Activated naive CD8-positive, alpha-beta T cell treated with anti-CD3 and anti-CD28 coated beads, Interleukin-2, amount 50 U/mL, for 24 hours (primary cell): ENCODE data around the gene BLZF1.
"Not testable (repeated sequence)": the region's sequence is repeated elsewhere in the genome, so short reads cannot be mapped to it uniquely, and the experiment has no call there.

Source experiments
- ATAC-seq: fragments of 150-1000 bp; cut with Tn5 transposase; one replicate; pipeline ENCODE4 v1.10.0; 2021
- DNase-seq: peaks from one replicate; pipeline ENCODE4 v3.0.0; 2021
- H3K27ac Mint-ChIP-seq: one replicate; pipeline ENCODE4 v1.8.0; 2021; ENCODE audit warnings: mild to moderate bottlenecking, mixed read lengths
- H3K27me3 Mint-ChIP-seq: one replicate; pipeline ENCODE4 v1.8.0; 2021; ENCODE audit warnings: mixed read lengths
- H3K36me3 Mint-ChIP-seq: one replicate; pipeline ENCODE4 v1.8.0; 2021; ENCODE audit warnings: low read depth, mixed read lengths
- H3K4me1 Mint-ChIP-seq: one replicate; pipeline ENCODE4 v1.8.0; 2021; ENCODE audit warnings: mixed read lengths
- H3K4me3 Mint-ChIP-seq: one replicate; pipeline ENCODE4 v1.8.0; 2021; ENCODE audit warnings: mild to moderate bottlenecking, moderate library complexity, mixed read lengths
- H3K9me3 Mint-ChIP-seq: one replicate; pipeline ENCODE4 v1.8.0; 2021; ENCODE audit warnings: mixed read lengths

BLZF1 gene

GRCh38 chr1:169367686-169368405, at the start of gene BLZF1, which contains the start of gene NME7:
TSS of gene BLZF1 (plus strand) at chr1:169368195. CDS start at chr1:169369523, 1,328 bp downstream.
TSS of gene NME7 (minus strand) at chr1:169367797. CDS start at chr1:169367710, 87 bp downstream.
- H3K27ac Mint-ChIP-seq = no peak within 1 kb of the TSS
- H3K4me1 Mint-ChIP-seq = peaks cover 41% of the 10 kb centered on the region
- H3K27me3 Mint-ChIP-seq = no peaks in the 10 kb centered on the region
- ATAC-seq = peak; percentile 93
- no peak within 1 kb of the TSS for H3K4me3 Mint-ChIP-seq
- no peaks in the 10 kb centered on the region for H3K9me3 Mint-ChIP-seq
- H3K36me3 Mint-ChIP-seq = peaks cover 9% of the 10 kb centered on the region
- peak; percentile 97 for DNase-seq

- H3K27me3 Mint-ChIP-seq = no peaks in the 10 kb centered on the region
- DNase-seq (no peak), ATAC-seq (no peak)
- peaks cover 5% of the 10 kb centered on the region for H3K36me3 Mint-ChIP-seq
- H3K9me3 Mint-ChIP-seq = no peaks in the 10 kb centered on the region
- no peaks in the 10 kb centered on the region for H3K4me1 Mint-ChIP-seq
- no peak overlapping the region for H3K27ac Mint-ChIP-seq
- H3K4me3 Mint-ChIP-seq = no peak overlapping the region
These were observed 49.3 kb upstream of the BLZF1 start for GRCh38 chr1:169318536-169319244.

- H3K4me1 Mint-ChIP-seq = peaks cover 6% of the 10 kb centered on the region
- no peak overlapping the region for H3K27ac Mint-ChIP-seq
- peaks cover 5% of the 10 kb centered on the region for H3K36me3 Mint-ChIP-seq
- no peak for DNase-seq
- H3K9me3 Mint-ChIP-seq = no peaks in the 10 kb centered on the region
- no peaks in the 10 kb centered on the region for H3K27me3 Mint-ChIP-seq
- ATAC-seq = no peak
- H3K4me3 Mint-ChIP-seq = no peak overlapping the region
These were observed 46.5 kb upstream of the BLZF1 start for GRCh38 chr1:169321539-169321938.

GRCh38 chr1:169322138-169322537, 45.9 kb upstream of the BLZF1 start:
- Mint-ChIP-seq H3K27me3 (no peaks in the 10 kb centered on the region), H3K9me3 (no peaks in the 10 kb centered on the region), H3K27ac (no peak overlapping the region), H3K4me3 (no peak overlapping the region), H3K36me3 (peaks cover 5% of the 10 kb centered on the region), H3K4me1 (peaks cover 12% of the 10 kb centered on the region)
- ATAC-seq = no peak
- no peak for DNase-seq

GRCh38 chr1:169325117-169325516, 42.9 kb upstream of the BLZF1 start:
- Mint-ChIP-seq H3K4me3 (no peak overlapping the region), H3K27ac (no peak overlapping the region), H3K27me3 (no peaks in the 10 kb centered on the region), H3K36me3 (peaks cover 18% of the 10 kb centered on the region), H3K9me3 (peaks cover 15% of the 10 kb centered on the region), H3K4me1 (peaks cover 28% of the 10 kb centered on the region)
- DNase-seq (no peak), ATAC-seq (no peak)

- peaks cover 28% of the 10 kb centered on the region for H3K4me1 Mint-ChIP-seq
- ATAC-seq (peak; percentile 55), DNase-seq (no peak)
- H3K9me3 Mint-ChIP-seq = peaks cover 26% of the 10 kb centered on the region
- H3K27ac Mint-ChIP-seq = peak overlapping the region; percentile 44
- no peaks in the 10 kb centered on the region for H3K27me3 Mint-ChIP-seq
- peak overlapping the region; percentile 27 for H3K4me3 Mint-ChIP-seq
- H3K36me3 Mint-ChIP-seq = peaks cover 27% of the 10 kb centered on the region
These were observed 41.6 kb upstream of the BLZF1 start for GRCh38 chr1:169326261-169326955.

- DNase-seq = no peak
- H3K27ac Mint-ChIP-seq = peak overlapping the region; percentile 44
- H3K4me3 Mint-ChIP-seq = peak overlapping the region; percentile 27
- peaks cover 28% of the 10 kb centered on the region for H3K4me1 Mint-ChIP-seq
- peaks cover 27% of the 10 kb centered on the region for H3K36me3 Mint-ChIP-seq
- H3K9me3 Mint-ChIP-seq = peaks cover 26% of the 10 kb centered on the region
- no peaks in the 10 kb centered on the region for H3K27me3 Mint-ChIP-seq
- ATAC-seq = peak; percentile 100
These were observed 41.1 kb upstream of the BLZF1 start for GRCh38 chr1:169326956-169327268.

GRCh38 chr1:169327875-169328274, 40.1 kb upstream of the BLZF1 start:
- no peak overlapping the region for H3K4me3 Mint-ChIP-seq
- peaks cover 28% of the 10 kb centered on the region for H3K4me1 Mint-ChIP-seq
- H3K36me3 Mint-ChIP-seq = peaks cover 27% of the 10 kb centered on the region
- DNase-seq = no peak
- H3K9me3 Mint-ChIP-seq = peaks cover 26% of the 10 kb centered on the region
- ATAC-seq = no peak
- H3K27me3 Mint-ChIP-seq = no peaks in the 10 kb centered on the region
- no peak overlapping the region for H3K27ac Mint-ChIP-seq

- Mint-ChIP-seq H3K27ac (no peak overlapping the region), H3K27me3 (no peaks in the 10 kb centered on the region), H3K9me3 (peaks cover 29% of the 10 kb centered on the region), H3K4me3 (no peak overlapping the region), H3K4me1 (peaks cover 34% of the 10 kb centered on the region), H3K36me3 (peaks cover 28% of the 10 kb centered on the region)
- DNase-seq (no peak), ATAC-seq (no peak)
These were observed 38.6 kb upstream of the BLZF1 start for GRCh38 chr1:169329383-169329782.

- Mint-ChIP-seq H3K27ac (no peak overlapping the region), H3K9me3 (peaks cover 32% of the 10 kb centered on the region), H3K4me1 (peaks cover 37% of the 10 kb centered on the region), H3K4me3 (no peak overlapping the region), H3K27me3 (no peaks in the 10 kb centered on the region), H3K36me3 (peaks cover 38% of the 10 kb centered on the region)
- ATAC-seq (no peak), DNase-seq (no peak)
These were observed 37.1 kb upstream of the BLZF1 start for GRCh38 chr1:169330927-169331326.

GRCh38 chr1:169334727-169335126, 33.3 kb upstream of the BLZF1 start:
- peaks cover 40% of the 10 kb centered on the region for H3K36me3 Mint-ChIP-seq
- H3K27me3 Mint-ChIP-seq, H3K4me3 Mint-ChIP-seq, H3K27ac Mint-ChIP-seq, DNase-seq, ATAC-seq: not testable (repeated sequence)
- peaks cover 28% of the 10 kb centered on the region for H3K9me3 Mint-ChIP-seq
- peaks cover 29% of the 10 kb centered on the region for H3K4me1 Mint-ChIP-seq

- peaks cover 25% of the 10 kb centered on the region for H3K9me3 Mint-ChIP-seq
- H3K4me3 Mint-ChIP-seq, H3K27me3 Mint-ChIP-seq, DNase-seq, H3K27ac Mint-ChIP-seq, ATAC-seq: not testable (repeated sequence)
- H3K4me1 Mint-ChIP-seq = peaks cover 36% of the 10 kb centered on the region
- H3K36me3 Mint-ChIP-seq = peaks cover 37% of the 10 kb centered on the region
These were observed 30.9 kb upstream of the BLZF1 start for GRCh38 chr1:169336947-169337715.

GRCh38 chr1:169338617-169339016, 29.4 kb upstream of the BLZF1 start:
- Mint-ChIP-seq H3K27me3 (no peaks in the 10 kb centered on the region), H3K9me3 (peaks cover 22% of the 10 kb centered on the region), H3K27ac (no peak overlapping the region), H3K4me3 (no peak overlapping the region), H3K36me3 (peaks cover 39% of the 10 kb centered on the region), H3K4me1 (peaks cover 34% of the 10 kb centered on the region)
- DNase-seq = no peak
- ATAC-seq = no peak

GRCh38 chr1:169339773-169340172, 28.2 kb upstream of the BLZF1 start:
- ATAC-seq (no peak), DNase-seq (no peak)
- peaks cover 27% of the 10 kb centered on the region for H3K4me1 Mint-ChIP-seq
- H3K9me3 Mint-ChIP-seq = peaks cover 21% of the 10 kb centered on the region
- H3K27me3 Mint-ChIP-seq = no peaks in the 10 kb centered on the region
- no peak overlapping the region for H3K4me3 Mint-ChIP-seq
- peaks cover 33% of the 10 kb centered on the region for H3K36me3 Mint-ChIP-seq
- H3K27ac Mint-ChIP-seq = peak overlapping the region; percentile 44
